K562 (cell line): Measurements from ENCODE around the gene ACAP3. TPM values are rescaled to one million over a fixed set of nuclear protein-coding genes. Genes with fewer than 3 reads are reported as not detected.
A peak's percentile ranks its signal among the peaks of the same experiment; 100 is the strongest.

Experiments used
- ATF7 ChIP-seq: fragments of 450-650 bp; IDR thresholded peaks from 2 replicates; pipeline ENCODE4 v1.7.1; 2014; ENCODE audit warnings: mild to moderate bottlenecking, moderate library complexity
- CUX1 ChIP-seq: fragments of 200-800 bp; sonication (Bioruptor generic); IDR thresholded peaks from 2 replicates; pipeline ENCODE4 v1.6.1; 2016; ENCODE audit warnings: missing genetic modification characterization, missing compliant biosample characterization
- DPF2 ChIP-seq: fragments of 450-650 bp; IDR thresholded peaks from 2 replicates; pipeline ENCODE4 v1.6.1; 2016
- EWSR1 ChIP-seq: fragments of 450-650 bp; IDR thresholded peaks from 2 replicates; pipeline ENCODE4 v1.6.1; 2018; ENCODE audit warnings: borderline replicate concordance, mild to moderate bottlenecking, low read depth, moderate library complexity; ENCODE audit not compliant: partially characterized antibody
- JUND ChIP-seq, 2 experiments: IDR thresholded peaks; 2 replicates in 1 of 2; 3 replicates in 1 of 2; pipeline ENCODE4 v1.6.1; 2011; ENCODE audit warnings: borderline replicate concordance in 2 of 2, low read depth in 2 of 2, low read length in 2 of 2, improper control_type of control experiment in 1 of 2, missing biosample characterization in 1 of 2, missing genetic modification characterization in 1 of 2, missing genetic modification reagents in 1 of 2
- KDM1A ChIP-seq, 2 experiments: fragments of 450-650 bp; IDR thresholded peaks; 2 replicates each; pipeline ENCODE4 v1.6.1; 2016; ENCODE audit warnings: mild to moderate bottlenecking in 2 of 2
- KDM5B ChIP-seq: fragments of 200-600 bp; sonication (generic); IDR thresholded peaks from 2 replicates; pipeline ENCODE4 v1.6.1; 2012; ENCODE audit warnings: low read depth, mild to moderate bottlenecking, moderate library complexity, low read length, control low read depth, inconsistent platforms; ENCODE audit not compliant: insufficient replicate concordance
- KHSRP ChIP-seq: fragments of 450-650 bp; IDR thresholded peaks from 2 replicates; pipeline ENCODE4 v1.6.1; 2017
- KLF13 ChIP-seq: fragments of 450-650 bp; IDR thresholded peaks from 2 replicates; pipeline ENCODE4 v1.6.1; 2016; ENCODE audit warnings: missing genetic modification characterization, low read depth, mild to moderate bottlenecking, missing compliant biosample characterization, moderate library complexity, borderline replicate concordance
- MAFG ChIP-seq: fragments of 450-650 bp; conservative IDR thresholded peaks from 2 replicates; pipeline ENCODE4 v1.6.1; 2016; ENCODE audit warnings: missing genetic modification characterization, missing compliant biosample characterization
- MEIS2 ChIP-seq: fragments of 450-650 bp; IDR thresholded peaks from 2 replicates; pipeline ENCODE4 v1.6.1; 2014; ENCODE audit warnings: mild to moderate bottlenecking; ENCODE audit not compliant: partially characterized antibody
- MTA2 ChIP-seq: fragments of 450-650 bp; IDR thresholded peaks from 2 replicates; pipeline ENCODE4 v1.6.1; 2016; ENCODE audit warnings: low read depth
- MXI1 ChIP-seq: IDR thresholded peaks from 2 replicates; pipeline ENCODE4 v1.6.1; 2011; ENCODE audit warnings: low read depth, mild to moderate bottlenecking, improper control_type of control experiment, low read length
- PBX2 ChIP-seq, 2 experiments: IDR thresholded peaks in 1 of 2; conservative IDR thresholded peaks in 1 of 2; 2 replicates each; pipeline ENCODE4 v1.6.1; 2016; ENCODE audit warnings: low read depth in 2 of 2, mild to moderate bottlenecking in 1 of 2, missing compliant biosample characterization in 1 of 2, missing genetic modification characterization in 1 of 2, moderate library complexity in 1 of 2
- WHSC1 ChIP-seq: IDR thresholded peaks from one replicate; pipeline ENCODE4 v1.6.1; 2012; ENCODE audit warnings: low read length, control low read depth, inconsistent platforms
- ZNF511 ChIP-seq: sonication (generic); formaldehyde crosslinking; IDR thresholded peaks from 2 replicates; pipeline ENCODE4 v1.8.0; 2022; ENCODE audit warnings: mild to moderate bottlenecking, missing genetic modification reagents
- ZNF586 ChIP-seq: fragments of 450-650 bp; formaldehyde crosslinking; conservative IDR thresholded peaks from 2 replicates; pipeline ENCODE4 v1.4.0; 2020; ENCODE audit warnings: mild to moderate bottlenecking, moderate library complexity
- polyA plus RNA-seq, 8 experiments: library from polyadenylated mRNA; depleted of rRNA in 4 of 8; stranded (reverse) in 5 of 8; unstranded in 3 of 8; fragments of >200 nt; fragmentation: Nextera tagmentation in 2 of 8; fragmentation: Illumina TruSeq in 1 of 8; extraction: Ambion mirVana in 2 of 8; extraction: Trizol in 1 of 8; gene quantifications; 2 replicates each; pipeline versions ENCODE4 v1.2.1 to v1.2.3, GENCODE V29; 2011 to 2014; ENCODE audit warnings: inconsistent platforms in 1 of 8, missing spikeins in 1 of 8
- total RNA-seq, 7 experiments: library from RNA; depleted of rRNA in 6 of 7; stranded (reverse); fragments of >200 nt in 6 of 7; fragmentation: Illumina TruSeq in 2 of 7; extraction: Trizol in 2 of 7; gene quantifications; 2 replicates each; pipeline versions ENCODE4 v1.2.1 to v1.2.3, GENCODE V29; 2011 to 2021; ENCODE audit warnings: low replicate concordance in 1 of 7

The ACAP3 gene
- total and polyA plus RNA-seq, 9 of the 15 experiments (the other 6 are each of a cell fraction or from before 2014, with no cell fraction given) = 0.01 to 49.0 (median 12.0) TPM

- TF ChIP-seq MTA2 (no peak), PBX2 (CRISPR knock-in tag; IDR thresholded peaks at IDR 0.05; ENCODE audit: low read depth) (no peak), PBX2 (tag; conservative IDR thresholded peaks at IDR 0.05; ENCODE audit: low read depth) (no peak), KHSRP (no peak), ATF7 (peak; percentile 28; the same call in 1 of the 2 replicates), MEIS2 (no peak), ZNF511 (no peak), ZNF586 (no peak), WHSC1 (no peak), MXI1 (no peak), CUX1 (CRISPR knock-in tag) (no peak), KDM5B (no peak), JUND (IDR thresholded peaks at IDR 0.05; ENCODE audit: borderline replicate concordance, low read depth, low read length) (peak; percentile 92), JUND (tag; IDR thresholded peaks at IDR 0.05; ENCODE audit: borderline replicate concordance, low read depth, low read length) (peak; percentile 79; the same call in 1 of the 3 replicates), EWSR1 (no peak), KDM1A (IDR thresholded peaks at IDR 0.05) (no peak), KLF13 (no peak), DPF2 (peak; percentile 63; the same call in 1 of the 2 replicates), MAFG (tag) (peak; percentile 82)
These were observed 2.2 kb downstream of the ACAP3 start (continued) for GRCh38 chr1:1305300-1306069.
